DMS79 (cell line): Measurements from ENCODE around the gene KLHL4.
"Not testable (repeated sequence)": the region's sequence is repeated elsewhere in the genome, so short reads cannot be mapped to it uniquely, and the experiment has no call there.

Experiments used
- DNase-seq: peaks from one replicate; lab custom pipeline; 2025; lab: John Stamatoyannopoulos, UW

The KLHL4 gene

GRCh38 chrX:87661761-87662160 is 144.2 kb downstream of the KLHL4 start:
- DNase-seq: no peak

GRCh38 chrX:87663421-87663820 is 145.8 kb downstream of the KLHL4 start:
- DNase-seq: no peak

- no peak for DNase-seq
Measured at GRCh38 chrX:87664381-87664780, 146.8 kb downstream of the KLHL4 start.

GRCh38 chrX:87679849-87680248 is 162.2 kb downstream of the KLHL4 start:
- DNase-seq: no peak

- no peak for DNase-seq
Measured at GRCh38 chrX:87687703-87688102, 170.1 kb downstream of the KLHL4 start.

GRCh38 chrX:87688113-87688748 is 170.6 kb downstream of the KLHL4 start:
- not testable (repeated sequence) for DNase-seq

GRCh38 chrX:87689218-87689617 is 171.6 kb downstream of the KLHL4 start:
- DNase-seq: not testable (repeated sequence)

- DNase-seq: no peak
Measured at GRCh38 chrX:87693204-87693603, 175.6 kb downstream of the KLHL4 start.

- DNase-seq: no peak
Measured at GRCh38 chrX:87697409-87697808, 179.8 kb downstream of the KLHL4 start.

- no peak for DNase-seq
Measured at GRCh38 chrX:87702795-87703194, 185.2 kb downstream of the KLHL4 start.

- DNase-seq: not testable (repeated sequence)
Measured at GRCh38 chrX:87703469-87703868, 185.9 kb downstream of the KLHL4 start.

GRCh38 chrX:87706134-87706533 is 188.5 kb downstream of the KLHL4 start:
- DNase-seq: no peak

GRCh38 chrX:87710580-87710979 is 193.0 kb downstream of the KLHL4 start:
- DNase-seq: no peak
